ENCODE measurements around the gene NPC1L1. TPM values are rescaled to one million over a fixed set of nuclear protein-coding genes. Genes with fewer than 3 reads are reported as not detected.

NPC1L1 gene
- total RNA-seq, 1 donor from 2014 or later: 1.5 TPM

DNA sequence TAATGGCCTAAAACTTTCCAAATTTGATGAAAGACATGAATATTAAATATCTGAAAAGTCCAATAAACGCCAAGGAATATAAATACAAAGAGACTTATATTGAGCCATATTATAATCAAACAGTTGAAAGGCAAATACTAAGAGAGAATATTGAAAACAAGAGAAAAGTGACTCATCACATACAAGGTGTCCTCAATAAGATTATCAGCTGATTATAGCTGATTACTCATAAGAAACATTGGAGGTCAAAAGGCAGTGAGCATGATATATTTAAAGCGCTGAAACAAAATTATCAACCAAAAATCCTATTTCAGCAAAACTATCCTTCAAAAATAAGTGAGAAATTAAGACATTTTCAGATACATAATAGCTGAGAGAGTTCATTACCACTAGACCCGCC is 7.8 kb upstream of the NPC1L1 start:
- Histone ChIP-seq H3K4me3 (ENCODE audit: low read depth, low read length) (no peak overlapping the region), H3K27me3 (ENCODE audit: control insufficient read depth, insufficient read depth, low read length) (peaks cover 2% of the 10 kb centered on the region), H3K36me3 (ENCODE audit: control insufficient read depth, insufficient read depth, low read length) (no peaks in the 10 kb centered on the region)
- TF ChIP-seq CTCF (IDR thresholded peaks at IDR 0.05; ENCODE audit: insufficient read depth, low read length, poor library complexity, severe bottlenecking): no peak
- no peak for DNase-seq (ENCODE audit: low read depth)

DNA sequence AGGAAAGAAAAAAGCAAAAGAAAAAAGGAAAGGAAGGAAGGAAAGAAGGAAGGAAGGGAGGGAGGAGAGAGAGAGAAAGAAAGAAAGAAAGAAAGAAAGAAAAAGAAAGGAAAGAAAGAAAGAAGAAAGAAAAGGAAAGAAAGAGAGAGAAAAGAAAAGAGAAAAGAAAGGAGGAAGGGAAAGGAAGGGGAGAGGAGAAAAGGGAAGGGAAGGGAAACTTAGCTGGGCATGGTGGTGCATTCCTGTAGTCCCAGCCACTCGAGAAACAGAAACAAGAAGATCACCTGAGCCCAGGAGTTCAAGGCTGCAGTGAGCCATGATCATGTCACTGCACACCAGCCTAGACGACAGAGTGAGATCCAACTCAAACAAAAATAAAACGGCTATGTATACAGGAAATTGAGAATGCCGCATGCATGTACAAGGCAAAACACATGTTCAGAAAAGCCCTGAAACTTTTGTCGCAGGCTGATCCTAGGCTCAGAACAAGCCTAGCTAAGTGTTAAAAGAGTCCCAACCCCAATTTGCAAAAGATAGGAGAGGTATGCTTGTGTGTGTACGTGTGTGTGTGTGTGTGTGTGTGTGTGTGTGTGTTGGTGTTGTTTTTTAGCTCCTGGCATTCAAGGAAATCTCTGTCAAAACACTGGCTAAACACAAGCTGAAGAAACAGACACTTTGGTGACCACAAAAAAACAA is 6.6 kb upstream of the NPC1L1 start:
- H3K27me3 ChIP-seq (ENCODE audit: control insufficient read depth, insufficient read depth, low read length): peaks cover 2% of the 10 kb centered on the region
- no peak overlapping the region for H3K4me3 ChIP-seq (ENCODE audit: low read depth, low read length)
- no peak for DNase-seq (ENCODE audit: low read depth)
- no peak for TF ChIP-seq CTCF (IDR thresholded peaks at IDR 0.05; ENCODE audit: insufficient read depth, low read length, poor library complexity, severe bottlenecking)
- H3K36me3 ChIP-seq (ENCODE audit: control insufficient read depth, insufficient read depth, low read length): no peaks in the 10 kb centered on the region

GRCh38 chr7:44541876-44542610 is 913 bp upstream of the NPC1L1 start:
- no peak for DNase-seq (ENCODE audit: low read depth)
- Histone ChIP-seq H3K4me3 (ENCODE audit: low read depth, low read length) (no peak overlapping the region), H3K27me3 (ENCODE audit: control insufficient read depth, insufficient read depth, low read length) (no peaks in the 10 kb centered on the region), H3K36me3 (ENCODE audit: control insufficient read depth, insufficient read depth, low read length) (no peaks in the 10 kb centered on the region)
- peak; percentile 3 for TF ChIP-seq CTCF (IDR thresholded peaks at IDR 0.05; ENCODE audit: insufficient read depth, low read length, poor library complexity, severe bottlenecking)

- H3K36me3 ChIP-seq (ENCODE audit: control insufficient read depth, insufficient read depth, low read length): no peaks in the 10 kb centered on the region
- H3K27me3 ChIP-seq (ENCODE audit: control insufficient read depth, insufficient read depth, low read length): no peaks in the 10 kb centered on the region
- no peak for TF ChIP-seq CTCF (IDR thresholded peaks at IDR 0.05; ENCODE audit: insufficient read depth, low read length, poor library complexity, severe bottlenecking)
- no peak for DNase-seq (ENCODE audit: low read depth)
- no peak overlapping the region for H3K4me3 ChIP-seq (ENCODE audit: low read depth, low read length)
Measured at GRCh38 chr7:44540592-44541027, 520 bp downstream of the NPC1L1 start.

DNA sequence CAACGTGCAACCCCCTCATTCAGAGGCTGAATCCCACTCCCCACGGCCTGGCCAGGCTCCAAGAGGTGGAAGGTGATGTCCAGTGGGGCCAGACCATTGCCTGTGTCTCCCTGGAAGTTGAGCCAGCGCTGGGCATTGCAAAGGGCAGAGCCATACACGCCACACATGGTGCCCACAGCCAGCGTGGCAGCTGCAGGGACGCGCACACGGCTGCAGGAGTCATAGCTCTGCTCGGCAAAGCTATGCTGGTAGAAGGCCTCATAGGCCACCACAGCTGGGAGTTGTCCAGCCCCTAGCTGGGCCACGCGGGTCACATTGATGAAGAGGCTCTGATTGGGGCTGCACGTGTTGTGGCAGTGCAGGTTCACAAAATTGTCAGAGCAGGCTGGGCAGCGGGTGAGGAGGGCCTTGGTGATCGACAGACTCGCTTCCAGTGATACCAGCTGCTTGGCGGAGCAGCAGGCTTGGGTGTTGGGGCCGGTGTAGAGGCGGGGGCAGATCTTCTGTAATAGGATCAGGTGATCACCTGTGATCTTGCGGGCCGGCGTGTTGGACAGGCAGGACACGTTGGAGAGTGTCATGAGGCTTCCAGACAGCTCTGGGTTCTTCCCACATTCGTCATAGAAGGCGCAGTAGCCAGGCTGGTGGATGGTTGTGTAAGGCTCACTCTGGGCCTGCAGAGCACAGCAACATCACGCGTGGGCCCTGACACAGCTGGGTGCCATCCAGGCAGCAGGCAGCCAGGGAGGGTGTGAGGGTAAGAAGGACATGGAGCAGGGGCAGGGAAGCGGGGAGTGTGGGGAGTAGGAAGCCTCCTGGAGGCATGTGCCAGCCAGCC is 1.2 kb downstream of the NPC1L1 start:
- TF ChIP-seq CTCF (IDR thresholded peaks at IDR 0.05; ENCODE audit: insufficient read depth, low read length, poor library complexity, severe bottlenecking): no peak
- Histone ChIP-seq H3K27me3 (ENCODE audit: control insufficient read depth, insufficient read depth, low read length) (no peaks in the 10 kb centered on the region), H3K4me3 (ENCODE audit: low read depth, low read length) (no peak overlapping the region), H3K36me3 (ENCODE audit: control insufficient read depth, insufficient read depth, low read length) (no peaks in the 10 kb centered on the region)
- no peak for DNase-seq (ENCODE audit: low read depth)
